Loucy (cell line): ENCODE measurements around the gene RALB.

Source experiments
- EZH2phosphoT487 ChIP-seq: fragments of 200-600 bp; IDR thresholded peaks from 2 replicates; pipeline ENCODE4 v1.6.1; 2018; ENCODE audit warnings: antibody characterized with exemption, mild to moderate bottlenecking, moderate library complexity, borderline replicate concordance
- TF ChIP-seq, protein P1 (sequence below): fragments of 200-600 bp; sonication (generic); conservative IDR thresholded peaks from 2 replicates; pipeline ENCODE4 v1.5.1; 2014; ENCODE audit warnings: mild to moderate bottlenecking, antibody characterized with exemption, low read length

DNA sequence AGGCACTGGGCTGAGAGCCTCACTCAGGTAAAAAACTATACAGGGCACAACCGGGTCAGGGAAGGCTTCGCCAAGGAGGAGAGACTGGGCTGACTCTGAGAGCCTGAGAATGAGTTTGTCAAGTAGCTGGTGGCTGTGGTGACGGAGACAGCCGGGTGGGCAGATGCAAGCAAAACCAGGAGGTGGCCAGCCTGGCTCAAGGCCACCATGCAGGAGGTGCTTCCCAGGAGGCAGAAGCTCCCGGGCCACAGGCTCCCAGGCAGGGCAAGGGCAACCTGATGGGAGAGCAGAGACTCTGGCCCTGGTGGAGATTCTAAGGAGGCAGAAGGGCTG is 90.4 kb downstream of the RALB start:
- TF ChIP-seq, protein P1, sequence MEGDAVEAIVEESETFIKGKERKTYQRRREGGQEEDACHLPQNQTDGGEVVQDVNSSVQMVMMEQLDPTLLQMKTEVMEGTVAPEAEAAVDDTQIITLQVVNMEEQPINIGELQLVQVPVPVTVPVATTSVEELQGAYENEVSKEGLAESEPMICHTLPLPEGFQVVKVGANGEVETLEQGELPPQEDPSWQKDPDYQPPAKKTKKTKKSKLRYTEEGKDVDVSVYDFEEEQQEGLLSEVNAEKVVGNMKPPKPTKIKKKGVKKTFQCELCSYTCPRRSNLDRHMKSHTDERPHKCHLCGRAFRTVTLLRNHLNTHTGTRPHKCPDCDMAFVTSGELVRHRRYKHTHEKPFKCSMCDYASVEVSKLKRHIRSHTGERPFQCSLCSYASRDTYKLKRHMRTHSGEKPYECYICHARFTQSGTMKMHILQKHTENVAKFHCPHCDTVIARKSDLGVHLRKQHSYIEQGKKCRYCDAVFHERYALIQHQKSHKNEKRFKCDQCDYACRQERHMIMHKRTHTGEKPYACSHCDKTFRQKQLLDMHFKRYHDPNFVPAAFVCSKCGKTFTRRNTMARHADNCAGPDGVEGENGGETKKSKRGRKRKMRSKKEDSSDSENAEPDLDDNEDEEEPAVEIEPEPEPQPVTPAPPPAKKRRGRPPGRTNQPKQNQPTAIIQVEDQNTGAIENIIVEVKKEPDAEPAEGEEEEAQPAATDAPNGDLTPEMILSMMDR: no peak
- TF ChIP-seq EZH2phosphoT487: no peak
